SH-SY5Y (cell line): ENCODE data around the gene OSBPL7.

Experiments
- GATA2 ChIP-seq: IDR thresholded peaks from 2 replicates; pipeline ENCODE4 v1.6.1; 2011; ENCODE audit warnings: mild to moderate bottlenecking, low read depth, low read length
- GATA3 ChIP-seq: IDR thresholded peaks from 2 replicates; pipeline ENCODE4 v1.6.1; 2011; ENCODE audit warnings: low read depth, mild to moderate bottlenecking, low read length, moderate library complexity

- TF ChIP-seq GATA2 (no peak), GATA3 (no peak)
Measured at GRCh38 chr17:47847341-47848197, 26.0 kb upstream of the OSBPL7 start.
